Sigmoid colon (tissue), 7 donors: ENCODE measurements around the gene NOSIP. TPM values are rescaled to one million over a fixed set of nuclear protein-coding genes. Genes with fewer than 3 reads are reported as not detected.

Source experiments
- DNase-seq: peaks from one replicate; pipeline ENCODE4 v3.0.0-alpha.2; 2019
- H3K27ac ChIP-seq, 4 donors: fragments of 200-600 bp; sonication (generic); one replicate each; pipeline ENCODE4 v1.5.1; 2016 to 2019; ENCODE audit warnings: mild to moderate bottlenecking in 1 of 4
- H3K27me3 ChIP-seq, 3 donors: fragments of 200-600 bp; sonication (generic); one replicate each; pipeline ENCODE4 v1.5.1; 2019; ENCODE audit warnings: mild to moderate bottlenecking in 1 of 3
- H3K36me3 ChIP-seq, 4 donors: fragments of 200-600 bp; sonication (generic); one replicate each; pipeline ENCODE4 v1.5.1; 2016 to 2019
- H3K4me1 ChIP-seq, 4 donors: fragments of 200-600 bp; sonication (generic); one replicate each; pipeline ENCODE4 v1.5.1; 2017 to 2019
- H3K4me3 ChIP-seq, 4 donors: fragments of 200-600 bp; sonication (generic); one replicate each; pipeline ENCODE4 v1.5.1; 2017 to 2019; ENCODE audit warnings: mild to moderate bottlenecking in 2 of 4, moderate library complexity in 1 of 4
- H3K9me3 ChIP-seq, 4 donors: fragments of 200-600 bp in 3 of 4; sonication (generic) in 3 of 4; one replicate each; pipeline versions ENCODE4 v1.5.1 to v1.6.1; 2013 to 2019
- EP300 ChIP-seq, 4 donors: sonication (generic); formaldehyde crosslinking; IDR thresholded peaks; one replicate each; pipeline ENCODE4 v1.6.1; 2017; ENCODE audit warnings: antibody characterized with exemption in 4 of 4
- POLR2A ChIP-seq, 2 donors: fragments of 450-650 bp; IDR thresholded peaks; one replicate each; pipeline ENCODE4 v1.6.1; 2016; ENCODE audit warnings: antibody characterized with exemption in 2 of 2, mild to moderate bottlenecking in 2 of 2, moderate library complexity in 2 of 2
- POLR2AphosphoS5 ChIP-seq, 4 donors: sonication (generic); formaldehyde crosslinking; IDR thresholded peaks; one replicate each; pipeline ENCODE4 v1.6.1; 2017; ENCODE audit warnings: antibody characterized with exemption in 4 of 4
- WGBS, 2 donors: extraction: QIAGEN DNeasy Blood & Tissue Kit; methylation state at CpG; one replicate each; pipeline ENCODE4 v1.1.7; 2013; 5-methylcytosine and 5-hydroxymethylcytosine counted together
- intact Hi-C: fragments of 100-400 bp; cut with DNase I; formaldehyde crosslinking; loops from one replicate; pipeline ENCODE4 v1.15.1; 2023
- polyA plus RNA-seq, 3 donors: library from polyadenylated mRNA; stranded (reverse); fragments of 200-250 nt; gene quantifications; one replicate each; pipeline ENCODE4 v1.2.3, GENCODE V29; 2013
- total RNA-seq, 4 donors: library from RNA; depleted of rRNA; stranded (reverse); fragments of >200 nt; gene quantifications; one replicate each; pipeline ENCODE4 v1.1.0, GENCODE V29; 2016
- TF ChIP-seq, protein P1 (sequence below), 4 experiments: fragments of 450-650 bp in 3 of 4; fragments of 200-600 bp in 1 of 4; IDR thresholded peaks; one replicate each; pipeline ENCODE4 v1.5.1; 2016 to 2019; ENCODE audit warnings: antibody characterized with exemption in 4 of 4, mild to moderate bottlenecking in 3 of 4, moderate library complexity in 2 of 4
- donor health status: healthy with polysubstance abuse.
- donor health status: Bipolar disorder and iron deficiency.
- donor health status: healthy.

The NOSIP gene
- total and polyA plus RNA-seq, 7 donors: 47.6 to 123 (median 67.8) TPM

DNA sequence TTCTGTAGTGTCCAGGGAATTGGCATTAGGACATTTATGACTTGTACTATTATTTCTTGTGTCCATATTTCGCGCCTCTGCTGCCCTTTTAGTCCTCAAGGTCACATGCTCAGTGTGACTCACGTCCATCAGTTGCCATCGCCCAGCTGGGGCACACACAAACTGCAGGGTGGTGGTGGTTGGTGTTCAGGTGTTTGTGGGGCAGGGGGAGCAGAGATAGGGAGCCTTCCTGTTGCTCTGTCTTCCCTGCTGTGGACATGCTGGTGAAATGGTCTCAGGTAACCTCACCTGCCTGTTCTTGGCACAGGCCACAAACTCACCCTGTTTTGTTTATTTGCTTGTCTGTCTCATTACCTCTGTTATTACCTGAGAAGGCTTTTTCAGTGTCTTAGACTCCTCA is 33.0 kb upstream of the NOSIP start:
- H3K27me3 ChIP-seq: no peaks in the 10 kb centered on the region
- DNase-seq: no peak
- intact Hi-C loops: no loop called here
- H3K36me3 ChIP-seq: peaks cover 13 to 75% (median 53%) of the 10 kb centered on the region in 4 donors
- H3K4me1 ChIP-seq: peaks cover 0 to 11% (median 6%) of the 10 kb centered on the region in 4 donors
- WGBS, 2 donors: 72 to 84% methylated on average over 4 of the region's 4 CpGs
- H3K9me3 ChIP-seq: no peaks in the 10 kb centered on the region
- TF ChIP-seq, protein P1, sequence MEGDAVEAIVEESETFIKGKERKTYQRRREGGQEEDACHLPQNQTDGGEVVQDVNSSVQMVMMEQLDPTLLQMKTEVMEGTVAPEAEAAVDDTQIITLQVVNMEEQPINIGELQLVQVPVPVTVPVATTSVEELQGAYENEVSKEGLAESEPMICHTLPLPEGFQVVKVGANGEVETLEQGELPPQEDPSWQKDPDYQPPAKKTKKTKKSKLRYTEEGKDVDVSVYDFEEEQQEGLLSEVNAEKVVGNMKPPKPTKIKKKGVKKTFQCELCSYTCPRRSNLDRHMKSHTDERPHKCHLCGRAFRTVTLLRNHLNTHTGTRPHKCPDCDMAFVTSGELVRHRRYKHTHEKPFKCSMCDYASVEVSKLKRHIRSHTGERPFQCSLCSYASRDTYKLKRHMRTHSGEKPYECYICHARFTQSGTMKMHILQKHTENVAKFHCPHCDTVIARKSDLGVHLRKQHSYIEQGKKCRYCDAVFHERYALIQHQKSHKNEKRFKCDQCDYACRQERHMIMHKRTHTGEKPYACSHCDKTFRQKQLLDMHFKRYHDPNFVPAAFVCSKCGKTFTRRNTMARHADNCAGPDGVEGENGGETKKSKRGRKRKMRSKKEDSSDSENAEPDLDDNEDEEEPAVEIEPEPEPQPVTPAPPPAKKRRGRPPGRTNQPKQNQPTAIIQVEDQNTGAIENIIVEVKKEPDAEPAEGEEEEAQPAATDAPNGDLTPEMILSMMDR (IDR thresholded peaks at IDR 0.05): no peak
- TF ChIP-seq POLR2AphosphoS5 (IDR thresholded peaks at IDR 0.05) (no peak), POLR2A (IDR thresholded peaks at IDR 0.05) (no peak)
- no peak overlapping the region for H3K4me3 ChIP-seq
- H3K27ac ChIP-seq: no peak overlapping the region

DNA sequence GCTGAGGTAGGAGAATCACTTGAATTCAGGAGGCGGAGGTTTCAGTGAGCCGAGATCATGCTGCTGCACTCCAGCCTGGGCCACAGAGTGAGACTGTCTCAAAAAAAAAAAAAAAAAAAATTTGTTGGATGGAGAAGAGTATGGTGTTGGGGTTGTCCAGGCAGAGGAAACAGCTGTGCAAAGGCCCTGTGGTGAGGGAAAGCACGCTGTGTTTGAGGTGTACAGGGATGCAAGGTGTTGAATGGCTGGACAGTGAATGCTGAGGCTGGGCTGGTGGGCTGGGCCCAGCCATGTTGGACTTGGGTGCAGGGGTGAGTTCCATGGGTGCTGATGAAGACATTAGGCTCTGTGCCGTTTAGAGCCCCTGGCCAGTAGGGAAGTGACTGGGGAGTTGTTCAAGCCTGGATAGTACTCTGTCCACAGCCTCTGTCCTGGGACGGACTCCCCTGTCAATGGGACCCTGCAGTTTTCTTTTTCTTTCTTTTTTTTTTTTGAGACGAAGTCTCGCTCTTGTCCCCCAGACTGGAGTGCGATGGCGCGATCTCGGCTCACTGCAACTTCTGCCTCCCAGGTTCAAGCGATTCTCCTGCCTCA is 29.2 kb upstream of the NOSIP start:
- Histone ChIP-seq H3K9me3 (no peaks in the 10 kb centered on the region), H3K36me3 (peaks cover 0 to 72% (median 42%) of the 10 kb centered on the region in 4 donors), H3K27me3 (no peaks in the 10 kb centered on the region), H3K4me3 (no peak overlapping the region), H3K4me1 (peaks cover 0 to 11% (median 6%) of the 10 kb centered on the region in 4 donors), H3K27ac (no peak overlapping the region)
- intact Hi-C loops: no loop called here
- TF ChIP-seq POLR2A (IDR thresholded peaks at IDR 0.05) (no peak), EP300 (IDR thresholded peaks at IDR 0.05) (no peak), POLR2AphosphoS5 (IDR thresholded peaks at IDR 0.05) (no peak)
- TF ChIP-seq, protein P1 (IDR thresholded peaks at IDR 0.05): no peak
- WGBS, 2 donors: 95 to 97% methylated on average over 12 of the region's 12 CpGs
- no peak for DNase-seq

DNA sequence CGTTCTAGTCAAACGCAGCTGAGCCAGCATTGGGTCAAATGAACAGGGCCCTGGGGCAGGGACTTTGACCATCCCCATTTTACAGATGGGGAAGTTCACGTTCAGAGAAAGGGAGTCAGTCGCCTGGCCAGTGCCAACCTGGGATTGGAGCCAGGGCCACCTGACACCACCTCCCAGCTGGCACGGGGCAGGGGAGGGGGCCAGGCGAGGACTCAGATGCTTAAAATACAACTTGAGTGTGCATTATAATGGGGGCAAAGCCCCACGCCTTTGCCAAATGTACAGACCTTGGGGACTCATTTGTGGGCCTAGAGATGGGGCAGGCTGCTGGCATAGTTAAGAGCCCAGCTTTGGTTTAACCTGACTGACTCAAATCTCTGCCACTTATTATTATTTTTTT is 25.2 kb upstream of the NOSIP start:
- no peak for DNase-seq
- intact Hi-C loops: no loop called here
- H3K27me3 ChIP-seq: no peaks in the 10 kb centered on the region
- H3K4me1 ChIP-seq: no peaks in the 10 kb centered on the region
- H3K27ac ChIP-seq: no peak overlapping the region
- peaks cover 20 to 94% (median 42%) of the 10 kb centered on the region in 4 donors for H3K36me3 ChIP-seq
- H3K9me3 ChIP-seq: no peaks in the 10 kb centered on the region
- no peak overlapping the region for H3K4me3 ChIP-seq
- 77 to 93% methylated on average over 7 of the region's 7 CpGs for WGBS, 2 donors
- TF ChIP-seq POLR2AphosphoS5 (IDR thresholded peaks at IDR 0.05): no peak
- TF ChIP-seq EP300 (IDR thresholded peaks at IDR 0.05): no peak

GRCh38 chr19:49602806-49603205 is 22.4 kb upstream of the NOSIP start:
- H3K4me1 ChIP-seq: no peaks in the 10 kb centered on the region
- H3K36me3 ChIP-seq: peaks cover 20 to 94% (median 35%) of the 10 kb centered on the region in 4 donors
- DNase-seq: no peak
- no peaks in the 10 kb centered on the region for H3K9me3 ChIP-seq
- 96% methylated on average over 2 of the region's 2 CpGs for WGBS, 2 donors
- intact Hi-C loops: no loop called here
- H3K27me3 ChIP-seq: no peaks in the 10 kb centered on the region
- TF ChIP-seq POLR2A (IDR thresholded peaks at IDR 0.05) (no peak), EP300 (IDR thresholded peaks at IDR 0.05) (no peak), POLR2AphosphoS5 (IDR thresholded peaks at IDR 0.05) (no peak)
- TF ChIP-seq, protein P1 (IDR thresholded peaks at IDR 0.05): no peak
- no peak overlapping the region for H3K27ac ChIP-seq
- no peak overlapping the region for H3K4me3 ChIP-seq

DNA sequence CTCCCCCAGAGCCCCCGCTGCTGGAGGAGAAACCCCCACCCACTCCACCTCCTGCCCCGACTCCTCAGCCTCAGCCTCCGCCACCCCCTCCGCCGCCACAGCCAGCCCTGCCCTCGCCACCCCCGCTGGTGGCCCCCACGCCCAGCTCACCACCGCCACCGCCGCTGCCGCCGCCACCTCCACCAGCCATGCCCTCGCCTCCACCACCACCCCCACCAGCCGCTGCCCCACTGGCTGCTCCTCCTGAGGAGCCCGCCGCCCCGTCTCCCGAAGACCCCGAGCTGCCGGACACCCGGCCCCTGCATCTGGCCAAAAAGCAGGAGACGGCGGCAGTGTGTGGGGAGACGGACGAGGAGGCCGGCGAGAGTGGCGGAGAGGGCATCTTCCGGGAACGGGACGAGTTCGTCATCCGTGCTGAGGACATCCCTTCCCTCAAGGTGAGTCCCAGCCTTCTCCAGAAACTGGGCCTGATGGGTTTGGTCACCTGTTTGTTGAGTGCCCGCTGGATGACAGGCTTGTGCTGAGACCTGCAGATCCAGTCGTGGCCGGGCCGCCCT is 21.2 kb upstream of the NOSIP start:
- no peaks in the 10 kb centered on the region for H3K4me1 ChIP-seq
- no peaks in the 10 kb centered on the region for H3K27me3 ChIP-seq
- H3K36me3 ChIP-seq: peaks cover 20 to 97% (median 45%) of the 10 kb centered on the region in 4 donors
- TF ChIP-seq EP300 (IDR thresholded peaks at IDR 0.05): no peak
- TF ChIP-seq, protein P1 (IDR thresholded peaks at IDR 0.05): no peak
- TF ChIP-seq POLR2AphosphoS5 (IDR thresholded peaks at IDR 0.05): no peak
- no peak for TF ChIP-seq POLR2A (IDR thresholded peaks at IDR 0.05)
- no peak overlapping the region for H3K27ac ChIP-seq
- DNase-seq: no peak
- H3K9me3 ChIP-seq: no peaks in the 10 kb centered on the region
- intact Hi-C loops: no loop called here
- WGBS, 2 donors: 97% methylated on average over 38 of the region's 38 CpGs
- H3K4me3 ChIP-seq: no peak overlapping the region
